ENCODE results near the gene ATP5MC3.
A peak's percentile ranks its signal among the peaks of the same experiment; 100 is the strongest.

The ATP5MC3 gene

DNA sequence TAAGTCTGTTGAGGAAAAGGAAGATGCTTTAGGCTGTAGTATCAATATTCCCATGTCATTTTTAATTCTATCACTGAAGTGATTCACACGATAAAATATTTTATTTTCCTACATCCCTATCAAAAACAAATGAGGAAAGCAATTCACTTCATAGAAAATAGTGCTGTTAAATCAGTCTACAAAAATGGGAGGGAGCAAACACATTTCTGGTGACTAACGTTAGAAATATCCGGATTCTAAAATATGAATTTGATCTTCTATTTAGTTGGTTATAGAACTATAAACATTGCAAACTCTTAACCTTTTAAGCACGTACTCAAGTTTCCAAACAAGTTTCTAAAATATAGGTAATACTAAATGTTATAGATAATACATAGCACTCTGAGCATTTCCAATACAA lies 34.3 kb downstream of the ATP5MC3 start:
- TF ChIP-seq ZNF8 (CRISPR knock-in tag; IDR thresholded peaks at IDR 0.05): no peak
- no peak for TF ChIP-seq ZNF565 (CRISPR knock-in tag; conservative IDR thresholded peaks at IDR 0.05; ENCODE audit: low read depth)
- TF ChIP-seq OSR1 (CRISPR knock-in tag; IDR thresholded peaks at IDR 0.05): no peak
- TF ChIP-seq, protein P1, sequence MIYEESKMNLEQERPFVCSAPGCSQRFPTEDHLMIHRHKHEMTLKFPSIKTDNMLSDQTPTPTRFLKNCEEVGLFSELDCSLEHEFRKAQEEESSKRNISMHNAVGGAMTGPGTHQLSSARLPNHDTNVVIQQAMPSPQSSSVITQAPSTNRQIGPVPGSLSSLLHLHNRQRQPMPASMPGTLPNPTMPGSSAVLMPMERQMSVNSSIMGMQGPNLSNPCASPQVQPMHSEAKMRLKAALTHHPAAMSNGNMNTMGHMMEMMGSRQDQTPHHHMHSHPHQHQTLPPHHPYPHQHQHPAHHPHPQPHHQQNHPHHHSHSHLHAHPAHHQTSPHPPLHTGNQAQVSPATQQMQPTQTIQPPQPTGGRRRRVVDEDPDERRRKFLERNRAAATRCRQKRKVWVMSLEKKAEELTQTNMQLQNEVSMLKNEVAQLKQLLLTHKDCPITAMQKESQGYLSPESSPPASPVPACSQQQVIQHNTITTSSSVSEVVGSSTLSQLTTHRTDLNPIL (CRISPR knock-in tag; IDR thresholded peaks at IDR 0.05; ENCODE audit: low read depth): no peak
- no peak for TF ChIP-seq ZFP3 (CRISPR knock-in tag; IDR thresholded peaks at IDR 0.05)
- no peak for TF ChIP-seq ISL1 (CRISPR knock-in tag; IDR thresholded peaks at IDR 0.05)
- TF ChIP-seq, protein P2, sequence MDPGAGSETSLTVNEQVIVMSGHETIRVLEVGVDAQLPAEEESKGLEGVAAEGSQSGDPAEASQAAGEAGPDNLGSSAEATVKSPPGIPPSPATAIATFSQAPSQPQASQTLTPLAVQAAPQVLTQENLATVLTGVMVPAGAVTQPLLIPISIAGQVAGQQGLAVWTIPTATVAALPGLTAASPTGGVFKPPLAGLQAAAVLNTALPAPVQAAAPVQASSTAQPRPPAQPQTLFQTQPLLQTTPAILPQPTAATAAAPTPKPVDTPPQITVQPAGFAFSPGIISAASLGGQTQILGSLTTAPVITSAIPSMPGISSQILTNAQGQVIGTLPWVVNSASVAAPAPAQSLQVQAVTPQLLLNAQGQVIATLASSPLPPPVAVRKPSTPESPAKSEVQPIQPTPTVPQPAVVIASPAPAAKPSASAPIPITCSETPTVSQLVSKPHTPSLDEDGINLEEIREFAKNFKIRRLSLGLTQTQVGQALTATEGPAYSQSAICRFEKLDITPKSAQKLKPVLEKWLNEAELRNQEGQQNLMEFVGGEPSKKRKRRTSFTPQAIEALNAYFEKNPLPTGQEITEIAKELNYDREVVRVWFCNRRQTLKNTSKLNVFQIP (CRISPR knock-in tag; IDR thresholded peaks at IDR 0.05; ENCODE audit: borderline replicate concordance, low read depth): no peak
- TF ChIP-seq, protein P3, sequence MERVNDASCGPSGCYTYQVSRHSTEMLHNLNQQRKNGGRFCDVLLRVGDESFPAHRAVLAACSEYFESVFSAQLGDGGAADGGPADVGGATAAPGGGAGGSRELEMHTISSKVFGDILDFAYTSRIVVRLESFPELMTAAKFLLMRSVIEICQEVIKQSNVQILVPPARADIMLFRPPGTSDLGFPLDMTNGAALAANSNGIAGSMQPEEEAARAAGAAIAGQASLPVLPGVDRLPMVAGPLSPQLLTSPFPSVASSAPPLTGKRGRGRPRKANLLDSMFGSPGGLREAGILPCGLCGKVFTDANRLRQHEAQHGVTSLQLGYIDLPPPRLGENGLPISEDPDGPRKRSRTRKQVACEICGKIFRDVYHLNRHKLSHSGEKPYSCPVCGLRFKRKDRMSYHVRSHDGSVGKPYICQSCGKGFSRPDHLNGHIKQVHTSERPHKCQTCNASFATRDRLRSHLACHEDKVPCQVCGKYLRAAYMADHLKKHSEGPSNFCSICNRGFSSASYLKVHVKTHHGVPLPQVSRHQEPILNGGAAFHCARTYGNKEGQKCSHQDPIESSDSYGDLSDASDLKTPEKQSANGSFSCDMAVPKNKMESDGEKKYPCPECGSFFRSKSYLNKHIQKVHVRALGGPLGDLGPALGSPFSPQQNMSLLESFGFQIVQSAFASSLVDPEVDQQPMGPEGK (CRISPR knock-in tag; IDR thresholded peaks at IDR 0.05; ENCODE audit: borderline replicate concordance): no peak
- no peak for TF ChIP-seq ZC3H10 (CRISPR knock-in tag; IDR thresholded peaks at IDR 0.05)
- no peak for TF ChIP-seq ZNF70 (CRISPR knock-in tag; IDR thresholded peaks at IDR 0.05)
- TF ChIP-seq TOX (CRISPR knock-in tag; IDR thresholded peaks at IDR 0.05; ENCODE audit: borderline replicate concordance): no peak
- no peak for TF ChIP-seq ZFP30 (CRISPR knock-in tag; IDR thresholded peaks at IDR 0.05)
- no peak for TF ChIP-seq GLIS3 (CRISPR knock-in tag; IDR thresholded peaks at IDR 0.05)
- no peak for TF ChIP-seq ESRRG (CRISPR knock-in tag; IDR thresholded peaks at IDR 0.05)
- TF ChIP-seq, protein P4, sequence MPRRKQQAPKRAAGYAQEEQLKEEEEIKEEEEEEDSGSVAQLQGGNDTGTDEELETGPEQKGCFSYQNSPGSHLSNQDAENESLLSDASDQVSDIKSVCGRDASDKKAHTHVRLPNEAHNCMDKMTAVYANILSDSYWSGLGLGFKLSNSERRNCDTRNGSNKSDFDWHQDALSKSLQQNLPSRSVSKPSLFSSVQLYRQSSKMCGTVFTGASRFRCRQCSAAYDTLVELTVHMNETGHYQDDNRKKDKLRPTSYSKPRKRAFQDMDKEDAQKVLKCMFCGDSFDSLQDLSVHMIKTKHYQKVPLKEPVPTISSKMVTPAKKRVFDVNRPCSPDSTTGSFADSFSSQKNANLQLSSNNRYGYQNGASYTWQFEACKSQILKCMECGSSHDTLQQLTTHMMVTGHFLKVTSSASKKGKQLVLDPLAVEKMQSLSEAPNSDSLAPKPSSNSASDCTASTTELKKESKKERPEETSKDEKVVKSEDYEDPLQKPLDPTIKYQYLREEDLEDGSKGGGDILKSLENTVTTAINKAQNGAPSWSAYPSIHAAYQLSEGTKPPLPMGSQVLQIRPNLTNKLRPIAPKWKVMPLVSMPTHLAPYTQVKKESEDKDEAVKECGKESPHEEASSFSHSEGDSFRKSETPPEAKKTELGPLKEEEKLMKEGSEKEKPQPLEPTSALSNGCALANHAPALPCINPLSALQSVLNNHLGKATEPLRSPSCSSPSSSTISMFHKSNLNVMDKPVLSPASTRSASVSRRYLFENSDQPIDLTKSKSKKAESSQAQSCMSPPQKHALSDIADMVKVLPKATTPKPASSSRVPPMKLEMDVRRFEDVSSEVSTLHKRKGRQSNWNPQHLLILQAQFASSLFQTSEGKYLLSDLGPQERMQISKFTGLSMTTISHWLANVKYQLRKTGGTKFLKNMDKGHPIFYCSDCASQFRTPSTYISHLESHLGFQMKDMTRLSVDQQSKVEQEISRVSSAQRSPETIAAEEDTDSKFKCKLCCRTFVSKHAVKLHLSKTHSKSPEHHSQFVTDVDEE (CRISPR knock-in tag; IDR thresholded peaks at IDR 0.05): no peak
- no peak for TF ChIP-seq BACH2 (CRISPR knock-in tag; IDR thresholded peaks at IDR 0.05; ENCODE audit: borderline replicate concordance)
- TF ChIP-seq, protein P5, sequence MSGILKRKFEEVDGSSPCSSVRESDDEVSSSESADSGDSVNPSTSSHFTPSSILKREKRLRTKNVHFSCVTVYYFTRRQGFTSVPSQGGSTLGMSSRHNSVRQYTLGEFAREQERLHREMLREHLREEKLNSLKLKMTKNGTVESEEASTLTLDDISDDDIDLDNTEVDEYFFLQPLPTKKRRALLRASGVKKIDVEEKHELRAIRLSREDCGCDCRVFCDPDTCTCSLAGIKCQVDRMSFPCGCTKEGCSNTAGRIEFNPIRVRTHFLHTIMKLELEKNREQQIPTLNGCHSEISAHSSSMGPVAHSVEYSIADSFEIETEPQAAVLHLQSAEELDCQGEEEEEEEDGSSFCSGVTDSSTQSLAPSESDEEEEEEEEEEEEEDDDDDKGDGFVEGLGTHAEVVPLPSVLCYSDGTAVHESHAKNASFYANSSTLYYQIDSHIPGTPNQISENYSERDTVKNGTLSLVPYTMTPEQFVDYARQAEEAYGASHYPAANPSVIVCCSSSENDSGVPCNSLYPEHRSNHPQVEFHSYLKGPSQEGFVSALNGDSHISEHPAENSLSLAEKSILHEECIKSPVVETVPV (CRISPR knock-in tag; IDR thresholded peaks at IDR 0.05): no peak
- 0 out of 3 replicates have a peak, but pooled peaks have one; percentile 27 for ATAC-seq

DNA sequence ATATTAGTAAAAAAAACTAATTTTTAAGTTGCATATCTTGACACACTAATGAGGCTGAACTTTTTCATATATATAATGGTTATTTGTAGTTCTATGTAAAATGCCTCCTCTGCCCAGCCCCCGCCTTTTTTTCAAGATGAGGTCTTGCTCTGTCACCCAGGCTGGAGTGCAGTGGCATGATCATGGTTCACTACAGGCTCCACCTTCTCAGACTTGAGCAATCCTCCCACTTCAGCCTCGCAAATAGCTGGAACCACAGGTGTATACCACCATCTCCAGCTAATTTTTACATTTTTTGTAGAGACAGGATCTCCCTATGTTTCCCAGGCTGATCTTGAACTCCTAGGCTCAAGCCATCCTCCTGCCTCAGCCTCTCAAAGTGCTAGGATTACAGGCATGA lies 37.8 kb downstream of the ATP5MC3 start:
- TF ChIP-seq ZFP30 (CRISPR knock-in tag; IDR thresholded peaks at IDR 0.05) (no peak), ESRRG (CRISPR knock-in tag; IDR thresholded peaks at IDR 0.05) (no peak), CSDC2 (CRISPR knock-in tag; IDR thresholded peaks at IDR 0.05) (no peak), ISL1 (CRISPR knock-in tag; IDR thresholded peaks at IDR 0.05) (no peak), GLIS3 (CRISPR knock-in tag; IDR thresholded peaks at IDR 0.05) (no peak), BACH2 (CRISPR knock-in tag; IDR thresholded peaks at IDR 0.05; ENCODE audit: borderline replicate concordance) (no peak), OSR1 (CRISPR knock-in tag; IDR thresholded peaks at IDR 0.05) (no peak), ZFP3 (CRISPR knock-in tag; IDR thresholded peaks at IDR 0.05) (no peak), ARNTL (CRISPR knock-in tag; IDR thresholded peaks at IDR 0.05; ENCODE audit: borderline replicate concordance, low read depth) (no peak), ZNF8 (CRISPR knock-in tag; IDR thresholded peaks at IDR 0.05) (no peak), ZC3H10 (CRISPR knock-in tag; IDR thresholded peaks at IDR 0.05) (no peak), ZNF70 (CRISPR knock-in tag; IDR thresholded peaks at IDR 0.05) (no peak), SNAI2 (CRISPR knock-in tag; IDR thresholded peaks at IDR 0.05) (no peak), RARB (CRISPR knock-in tag; IDR thresholded peaks at IDR 0.05) (no peak)
- TF ChIP-seq, protein P5 (CRISPR knock-in tag; IDR thresholded peaks at IDR 0.05): no peak
- TF ChIP-seq, protein P2 (CRISPR knock-in tag; IDR thresholded peaks at IDR 0.05; ENCODE audit: borderline replicate concordance, low read depth): no peak
- TF ChIP-seq, protein P4 (CRISPR knock-in tag; IDR thresholded peaks at IDR 0.05): no peak
- ATAC-seq: no peak
